Osteocyte (in vitro differentiated cells): ENCODE results near the gene PTN. TPM values are rescaled to one million over a fixed set of nuclear protein-coding genes. Genes with fewer than 3 reads are reported as not detected.
"Not testable (repeated sequence)": the region's sequence is repeated elsewhere in the genome, so short reads cannot be mapped to it uniquely, and the experiment has no call there.

Experiments
- DNase-seq: peaks from one replicate; pipeline ENCODE4 v3.0.0; 2021; ENCODE audit warnings: mixed read lengths; ENCODE audit not compliant: unreplicated experiment; ENCODE audit errors: extremely low spot score
- H3K27ac Mint-ChIP-seq: one replicate; pipeline ENCODE4 v1.8.0; 2021; ENCODE audit warnings: mild to moderate bottlenecking, mixed read lengths; ENCODE audit not compliant: unreplicated experiment
- H3K27me3 Mint-ChIP-seq: one replicate; pipeline ENCODE4 v1.8.0; 2021; ENCODE audit warnings: mixed read lengths; ENCODE audit not compliant: unreplicated experiment
- H3K36me3 Mint-ChIP-seq: one replicate; pipeline ENCODE4 v1.8.0; 2021; ENCODE audit warnings: mixed read lengths; ENCODE audit not compliant: unreplicated experiment
- H3K4me1 Mint-ChIP-seq: one replicate; pipeline ENCODE4 v1.8.0; 2021; ENCODE audit warnings: mixed read lengths; ENCODE audit not compliant: unreplicated experiment
- H3K4me3 Mint-ChIP-seq: one replicate; pipeline ENCODE4 v1.8.0; 2021; ENCODE audit warnings: mild to moderate bottlenecking, moderate library complexity, mixed read lengths; ENCODE audit not compliant: unreplicated experiment
- H3K9me3 Mint-ChIP-seq: one replicate; pipeline ENCODE4 v1.8.0; 2021; ENCODE audit warnings: mixed read lengths; ENCODE audit not compliant: unreplicated experiment
- total RNA-seq: library from RNA; stranded (reverse); gene quantifications from 2 replicates; pipeline ENCODE4 v1.2.1, GENCODE V29; 2021
- TF ChIP-seq, protein P1 (sequence below): fragments of 200-600 bp; sonication (generic); IDR thresholded peaks from 2 replicates; pipeline ENCODE4 v1.5.0; 2021; ENCODE audit warnings: antibody characterized with exemption, mild to moderate bottlenecking, moderate library complexity

Gene PTN
- total RNA-seq, 1 donor from 2014 or later: 77.8 TPM

DNA sequence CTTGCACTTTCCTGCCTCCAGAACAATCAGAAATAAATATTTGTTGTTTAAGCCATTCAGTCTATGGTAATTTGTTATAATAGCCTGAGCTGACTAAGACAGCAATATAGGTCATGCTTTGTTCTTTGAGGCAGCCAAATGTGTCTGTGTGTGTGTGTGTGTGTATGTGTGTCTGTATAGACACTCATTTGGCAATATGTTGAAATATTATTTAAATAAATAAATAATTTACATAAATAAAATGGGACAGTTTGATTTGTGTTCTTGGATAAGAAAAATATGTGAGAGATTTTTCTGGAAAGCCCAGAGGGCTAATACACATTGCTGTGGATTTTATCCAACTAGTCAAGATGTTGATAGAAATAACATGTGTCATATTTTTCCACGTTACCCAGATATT, 140.2 kb downstream of the PTN start:
- Mint-ChIP-seq H3K4me3 (no peak overlapping the region), H3K27me3 (no peaks in the 10 kb centered on the region), H3K9me3 (peaks cover 12% of the 10 kb centered on the region), H3K36me3 (peaks cover 3% of the 10 kb centered on the region), H3K4me1 (peaks cover 5% of the 10 kb centered on the region), H3K27ac (no peak overlapping the region)
- DNase-seq: no peak
- TF ChIP-seq, protein P1, sequence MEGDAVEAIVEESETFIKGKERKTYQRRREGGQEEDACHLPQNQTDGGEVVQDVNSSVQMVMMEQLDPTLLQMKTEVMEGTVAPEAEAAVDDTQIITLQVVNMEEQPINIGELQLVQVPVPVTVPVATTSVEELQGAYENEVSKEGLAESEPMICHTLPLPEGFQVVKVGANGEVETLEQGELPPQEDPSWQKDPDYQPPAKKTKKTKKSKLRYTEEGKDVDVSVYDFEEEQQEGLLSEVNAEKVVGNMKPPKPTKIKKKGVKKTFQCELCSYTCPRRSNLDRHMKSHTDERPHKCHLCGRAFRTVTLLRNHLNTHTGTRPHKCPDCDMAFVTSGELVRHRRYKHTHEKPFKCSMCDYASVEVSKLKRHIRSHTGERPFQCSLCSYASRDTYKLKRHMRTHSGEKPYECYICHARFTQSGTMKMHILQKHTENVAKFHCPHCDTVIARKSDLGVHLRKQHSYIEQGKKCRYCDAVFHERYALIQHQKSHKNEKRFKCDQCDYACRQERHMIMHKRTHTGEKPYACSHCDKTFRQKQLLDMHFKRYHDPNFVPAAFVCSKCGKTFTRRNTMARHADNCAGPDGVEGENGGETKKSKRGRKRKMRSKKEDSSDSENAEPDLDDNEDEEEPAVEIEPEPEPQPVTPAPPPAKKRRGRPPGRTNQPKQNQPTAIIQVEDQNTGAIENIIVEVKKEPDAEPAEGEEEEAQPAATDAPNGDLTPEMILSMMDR: no peak

DNA sequence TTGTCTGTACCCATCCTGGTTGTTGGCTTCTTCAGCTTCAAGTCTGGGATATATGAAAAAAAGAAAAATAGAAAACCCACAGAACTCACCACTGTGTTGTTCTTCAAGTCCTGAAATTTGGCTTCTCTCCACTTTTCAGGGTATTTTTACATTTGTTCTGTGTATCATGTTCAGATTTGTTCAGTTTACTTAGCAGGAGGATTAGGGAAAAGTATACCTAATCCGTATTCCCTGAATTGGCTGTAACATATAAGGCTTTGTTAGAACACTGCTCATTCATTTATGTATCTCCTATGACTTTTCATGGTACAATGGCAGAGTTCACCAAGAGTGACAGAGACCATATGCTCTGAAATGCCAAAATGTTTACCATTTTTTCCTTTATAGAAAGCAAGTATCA, 146.9 kb downstream of the PTN start:
- no peak for DNase-seq
- no peaks in the 10 kb centered on the region for H3K36me3 Mint-ChIP-seq
- H3K4me3 Mint-ChIP-seq: no peak overlapping the region
- H3K27me3 Mint-ChIP-seq: no peaks in the 10 kb centered on the region
- TF ChIP-seq, protein P1: no peak
- H3K27ac Mint-ChIP-seq: no peak overlapping the region
- H3K4me1 Mint-ChIP-seq: peaks cover 3% of the 10 kb centered on the region
- no peaks in the 10 kb centered on the region for H3K9me3 Mint-ChIP-seq

DNA sequence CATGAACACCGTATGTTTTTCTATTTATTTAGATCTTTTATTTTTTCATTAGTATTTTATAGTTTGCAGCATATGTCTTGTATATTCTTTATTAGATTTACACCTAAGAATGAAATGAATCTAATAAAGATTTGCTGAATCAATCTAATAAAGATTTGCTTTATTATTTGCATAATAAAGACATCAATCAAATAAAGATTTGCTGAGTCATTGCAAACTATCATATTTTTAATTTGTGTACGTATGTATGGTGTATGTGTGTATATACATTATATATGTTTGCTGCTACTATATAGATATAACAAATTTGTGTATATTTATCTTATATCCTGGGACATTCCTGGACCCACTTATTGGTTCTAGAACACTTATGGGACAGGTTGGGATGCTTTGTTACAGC, 147.5 kb downstream of the PTN start:
- DNase-seq: no peak
- Mint-ChIP-seq H3K27me3 (no peaks in the 10 kb centered on the region), H3K9me3 (no peaks in the 10 kb centered on the region), H3K27ac (no peak overlapping the region), H3K4me3 (no peak overlapping the region), H3K4me1 (peaks cover 3% of the 10 kb centered on the region), H3K36me3 (no peaks in the 10 kb centered on the region)
- TF ChIP-seq, protein P1: no peak

DNA sequence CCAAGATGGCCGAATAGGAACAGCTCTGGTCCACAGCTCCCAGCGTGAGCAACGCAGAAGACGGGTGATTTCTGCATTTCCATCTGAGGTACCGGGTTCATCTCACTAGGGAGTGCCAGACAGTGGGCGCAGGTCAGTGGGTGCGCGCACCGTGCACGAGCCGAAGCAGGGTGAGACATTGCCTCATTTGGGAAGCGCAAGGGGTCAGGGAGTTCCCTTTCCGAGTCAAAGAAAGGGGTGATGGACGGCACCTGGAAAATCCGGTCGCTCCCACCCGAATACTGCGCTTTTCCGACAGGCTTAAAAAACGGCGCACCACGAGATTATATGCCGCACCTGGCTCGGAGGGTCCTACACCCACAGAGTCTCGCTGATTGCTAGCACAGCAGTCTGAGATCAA, 161.9 kb downstream of the PTN start:
- Mint-ChIP-seq H3K27ac (peak overlapping the region; percentile 64), H3K4me3 (peak overlapping the region; percentile 61)
- H3K4me1 Mint-ChIP-seq, H3K9me3 Mint-ChIP-seq, DNase-seq, H3K27me3 Mint-ChIP-seq, H3K36me3 Mint-ChIP-seq: not testable (repeated sequence)
